ENCODE results near the gene THEM5.

THEM5 gene

DNA sequence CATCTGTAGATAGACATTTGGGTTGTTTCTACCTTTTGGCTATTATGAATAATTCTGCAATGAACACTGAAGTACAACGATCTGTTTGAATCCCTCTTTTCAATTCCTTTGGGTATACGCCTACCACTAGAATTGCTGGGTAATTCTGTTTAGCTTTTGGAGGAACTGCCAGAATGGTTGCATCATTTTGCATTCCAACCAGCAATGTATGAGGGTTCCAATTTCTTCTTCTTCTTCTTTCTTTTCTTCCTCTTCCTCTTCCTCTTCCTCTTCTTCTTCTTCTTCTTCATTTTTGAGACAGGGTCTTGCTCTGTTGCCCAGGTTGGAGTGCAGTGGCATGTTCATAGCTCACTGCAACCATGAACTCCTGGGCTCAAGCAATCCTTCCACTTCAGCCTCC lies 13.8 kb upstream of the THEM5 start:
- TF ChIP-seq, protein P1, sequence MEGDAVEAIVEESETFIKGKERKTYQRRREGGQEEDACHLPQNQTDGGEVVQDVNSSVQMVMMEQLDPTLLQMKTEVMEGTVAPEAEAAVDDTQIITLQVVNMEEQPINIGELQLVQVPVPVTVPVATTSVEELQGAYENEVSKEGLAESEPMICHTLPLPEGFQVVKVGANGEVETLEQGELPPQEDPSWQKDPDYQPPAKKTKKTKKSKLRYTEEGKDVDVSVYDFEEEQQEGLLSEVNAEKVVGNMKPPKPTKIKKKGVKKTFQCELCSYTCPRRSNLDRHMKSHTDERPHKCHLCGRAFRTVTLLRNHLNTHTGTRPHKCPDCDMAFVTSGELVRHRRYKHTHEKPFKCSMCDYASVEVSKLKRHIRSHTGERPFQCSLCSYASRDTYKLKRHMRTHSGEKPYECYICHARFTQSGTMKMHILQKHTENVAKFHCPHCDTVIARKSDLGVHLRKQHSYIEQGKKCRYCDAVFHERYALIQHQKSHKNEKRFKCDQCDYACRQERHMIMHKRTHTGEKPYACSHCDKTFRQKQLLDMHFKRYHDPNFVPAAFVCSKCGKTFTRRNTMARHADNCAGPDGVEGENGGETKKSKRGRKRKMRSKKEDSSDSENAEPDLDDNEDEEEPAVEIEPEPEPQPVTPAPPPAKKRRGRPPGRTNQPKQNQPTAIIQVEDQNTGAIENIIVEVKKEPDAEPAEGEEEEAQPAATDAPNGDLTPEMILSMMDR (IDR thresholded peaks at IDR 0.05; ENCODE audit: low read depth, low read length, missing control alignments): no peak
- DNase-seq (ENCODE audit: extremely low read depth, low read depth): no peak
- no peak overlapping the region for H3K4me3 ChIP-seq (replicated peaks; ENCODE audit: low read depth, low read length)

GRCh38 chr1:151864411-151864810 lies 10.9 kb upstream of the THEM5 start:
- no peak for DNase-seq (ENCODE audit: extremely low read depth, low read depth)
- no peak overlapping the region for H3K4me3 ChIP-seq (replicated peaks; ENCODE audit: low read depth, low read length)
- TF ChIP-seq, protein P1 (IDR thresholded peaks at IDR 0.05; ENCODE audit: low read depth, low read length, missing control alignments): no peak

DNA sequence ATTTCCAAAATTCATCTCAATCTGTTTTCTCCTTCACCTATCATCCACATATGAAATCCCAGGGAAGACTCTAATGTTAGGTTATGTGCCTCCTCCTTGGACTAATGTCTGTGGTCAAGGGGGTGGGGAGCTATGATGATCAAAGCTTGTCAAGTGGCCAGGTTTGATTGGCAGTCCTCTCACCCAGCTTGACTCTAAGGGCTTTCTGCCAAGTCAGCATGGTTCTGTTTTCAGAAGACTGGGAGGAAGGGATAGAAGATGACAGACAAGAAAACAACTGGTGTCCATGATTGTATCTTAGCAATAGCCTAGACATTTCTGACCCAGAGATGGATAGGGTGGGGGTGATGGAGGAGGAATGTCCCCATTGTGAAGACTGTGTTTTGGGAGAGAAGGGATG lies 9.1 kb upstream of the THEM5 start:
- no peak overlapping the region for H3K4me3 ChIP-seq (replicated peaks; ENCODE audit: low read depth, low read length)
- DNase-seq (ENCODE audit: extremely low read depth, low read depth): no peak
- TF ChIP-seq, protein P1 (IDR thresholded peaks at IDR 0.05; ENCODE audit: low read depth, low read length, missing control alignments): no peak

GRCh38 chr1:151860504-151861187 lies 7.1 kb upstream of the THEM5 start:
- H3K4me3 ChIP-seq (replicated peaks; ENCODE audit: low read depth, low read length): no peak overlapping the region
- no peak for DNase-seq (ENCODE audit: extremely low read depth, low read depth)

DNA sequence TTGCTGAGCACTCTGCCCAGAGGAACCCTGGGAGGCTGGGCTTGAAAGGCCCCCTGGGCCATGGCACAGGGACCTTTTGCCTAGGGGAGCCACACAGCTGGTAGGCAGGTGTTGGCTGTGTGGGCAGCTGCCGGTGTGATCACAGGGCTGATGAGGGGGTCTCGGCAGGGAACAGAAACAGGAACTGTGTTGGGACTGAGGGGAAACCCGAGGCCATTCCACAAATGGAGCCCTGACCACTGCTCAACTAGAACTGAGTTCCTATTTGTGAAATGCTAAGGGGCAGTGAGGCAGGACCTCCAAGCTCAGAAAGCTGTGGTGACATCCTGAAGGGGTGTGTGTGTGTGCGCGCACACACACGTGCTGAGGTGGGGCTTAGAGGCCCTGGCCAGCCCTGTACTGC lies 6.4 kb upstream of the THEM5 start:
- DNase-seq (ENCODE audit: extremely low read depth, low read depth): no peak
- TF ChIP-seq, protein P1 (IDR thresholded peaks at IDR 0.05; ENCODE audit: low read depth, low read length, missing control alignments): no peak
- H3K4me3 ChIP-seq (replicated peaks; ENCODE audit: low read depth, low read length): no peak overlapping the region

More at GRCh38 chr1:151860504-151861187, 7.1 kb upstream of the THEM5 start:
- TF ChIP-seq, protein P1 (IDR thresholded peaks at IDR 0.05; ENCODE audit: low read depth, low read length, missing control alignments): no peak

DNA sequence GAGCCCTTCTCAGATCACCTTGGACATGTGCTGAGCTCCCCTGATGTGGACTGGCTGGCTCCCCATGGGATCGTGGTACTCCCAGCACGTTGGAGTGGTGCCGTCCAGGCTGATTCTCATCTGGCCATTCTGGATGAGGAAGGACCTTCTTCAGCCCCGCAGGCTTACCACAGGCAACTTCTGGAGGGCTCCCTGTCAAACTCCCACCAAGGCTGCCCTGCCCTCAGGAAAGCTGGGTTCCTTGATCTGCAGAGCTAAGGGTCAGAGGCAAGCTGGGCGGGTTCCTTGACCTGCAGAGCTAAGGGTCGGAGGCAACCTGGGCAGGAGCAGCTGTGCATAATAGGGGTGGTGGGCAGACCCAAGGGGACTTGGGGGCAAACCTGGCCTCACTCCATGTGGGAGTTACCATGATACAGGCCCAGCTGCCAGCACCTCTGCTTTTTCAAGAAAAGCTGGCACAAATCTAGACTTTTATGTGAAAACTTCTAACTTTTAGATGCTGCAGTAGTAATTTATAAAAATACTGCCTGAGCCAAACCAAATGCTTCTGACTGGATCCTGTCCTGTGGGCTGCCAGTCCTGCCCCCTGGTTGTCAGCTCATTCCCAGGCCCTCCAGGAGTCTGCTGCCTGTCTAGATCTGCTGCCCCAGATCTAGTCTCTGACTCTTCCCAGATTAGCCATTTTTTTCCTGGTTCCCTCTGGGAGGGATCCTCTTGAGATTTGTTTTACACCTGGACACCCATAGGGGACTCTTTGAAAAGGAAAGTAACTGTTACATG lies 5.6 kb upstream of the THEM5 start:
- DNase-seq (ENCODE audit: extremely low read depth, low read depth): no peak
- no peak overlapping the region for H3K4me3 ChIP-seq (replicated peaks; ENCODE audit: low read depth, low read length)
- TF ChIP-seq, protein P1 (IDR thresholded peaks at IDR 0.05; ENCODE audit: low read depth, low read length, missing control alignments): no peak
